ENCODE results near the gene LRRC61.
A peak's percentile ranks its signal among the peaks of the same experiment; 100 is the strongest.

LRRC61 gene

GRCh38 chr7:150377635-150378034 lies 54.5 kb downstream of the LRRC61 start:
- Histone ChIP-seq H3K27ac (ENCODE audit: low read length) (peak overlapping the region; percentile 94), H3K9me3 (ENCODE audit: control insufficient read depth, low read depth, low read length) (no peaks in the 10 kb centered on the region), H3K36me3 (ENCODE audit: control insufficient read depth, low read depth, low read length) (peaks cover 19% of the 10 kb centered on the region), H3K9ac (ENCODE audit: low read length) (peak overlapping the region; percentile 94), H3K4me1 (ENCODE audit: control insufficient read depth, low read depth, low read length) (peaks cover 47% of the 10 kb centered on the region), H3K4me3 (ENCODE audit: low read length) (peak overlapping the region; percentile 79), H3K27me3 (ENCODE audit: control insufficient read depth, insufficient read depth, low read length) (no peaks in the 10 kb centered on the region)

- Histone ChIP-seq H3K9me3 (ENCODE audit: control insufficient read depth, low read depth, low read length) (no peaks in the 10 kb centered on the region), H3K36me3 (ENCODE audit: control insufficient read depth, low read depth, low read length) (peaks cover 15% of the 10 kb centered on the region), H3K27ac (ENCODE audit: low read length) (peak overlapping the region; percentile 94), H3K4me1 (ENCODE audit: control insufficient read depth, low read depth, low read length) (peaks cover 53% of the 10 kb centered on the region), H3K4me3 (ENCODE audit: low read length) (peak overlapping the region; percentile 79), H3K9ac (ENCODE audit: low read length) (peak overlapping the region; percentile 94), H3K27me3 (ENCODE audit: control insufficient read depth, insufficient read depth, low read length) (no peaks in the 10 kb centered on the region)
Observed at GRCh38 chr7:150378115-150378852, 55.1 kb downstream of the LRRC61 start.

- Histone ChIP-seq H3K9ac (ENCODE audit: low read length) (peak within 1 kb of the TSS; percentile 94), H3K27ac (ENCODE audit: low read length) (peak within 1 kb of the TSS; percentile 94), H3K9me3 (ENCODE audit: control insufficient read depth, low read depth, low read length) (no peaks in the 10 kb centered on the region), H3K4me3 (ENCODE audit: low read length) (peak within 1 kb of the TSS; percentile 79), H3K4me1 (ENCODE audit: control insufficient read depth, low read depth, low read length) (peaks cover 52% of the 10 kb centered on the region), H3K27me3 (ENCODE audit: control insufficient read depth, insufficient read depth, low read length) (no peaks in the 10 kb centered on the region), H3K36me3 (ENCODE audit: control insufficient read depth, low read depth, low read length) (peaks cover 8% of the 10 kb centered on the region)
Observed at GRCh38 chr7:150378853-150379440, 55.8 kb downstream of the LRRC61 start, which contains the start of gene ZNF775. ZNF775 (plus strand) TSS chr7:150379330; CDS start chr7:150388471, 9,141 bp downstream.

- H3K27ac ChIP-seq (ENCODE audit: low read length): peak overlapping the region; percentile 70
- H3K4me1 ChIP-seq (ENCODE audit: control insufficient read depth, low read depth, low read length): peaks cover 52% of the 10 kb centered on the region
- H3K9me3 ChIP-seq (ENCODE audit: control insufficient read depth, low read depth, low read length): no peaks in the 10 kb centered on the region
- peak overlapping the region; percentile 77 for H3K9ac ChIP-seq (ENCODE audit: low read length)
- peak overlapping the region; percentile 79 for H3K4me3 ChIP-seq (ENCODE audit: low read length)
- H3K36me3 ChIP-seq (ENCODE audit: control insufficient read depth, low read depth, low read length): peaks cover 2% of the 10 kb centered on the region
- H3K27me3 ChIP-seq (ENCODE audit: control insufficient read depth, insufficient read depth, low read length): no peaks in the 10 kb centered on the region
Observed at GRCh38 chr7:150379441-150380379, 56.6 kb downstream of the LRRC61 start.

- H3K4me3 ChIP-seq (ENCODE audit: low read length): peak overlapping the region; percentile 79
- no peaks in the 10 kb centered on the region for H3K27me3 ChIP-seq (ENCODE audit: control insufficient read depth, insufficient read depth, low read length)
- no peaks in the 10 kb centered on the region for H3K9me3 ChIP-seq (ENCODE audit: control insufficient read depth, low read depth, low read length)
- peaks cover 60% of the 10 kb centered on the region for H3K4me1 ChIP-seq (ENCODE audit: control insufficient read depth, low read depth, low read length)
- H3K36me3 ChIP-seq (ENCODE audit: control insufficient read depth, low read depth, low read length): peaks cover 4% of the 10 kb centered on the region
- H3K9ac ChIP-seq (ENCODE audit: low read length): peak overlapping the region; percentile 77
- no peak overlapping the region for H3K27ac ChIP-seq (ENCODE audit: low read length)
Observed at GRCh38 chr7:150380463-150380862, 57.3 kb downstream of the LRRC61 start.

- Histone ChIP-seq H3K36me3 (ENCODE audit: control insufficient read depth, low read depth, low read length) (peaks cover 8% of the 10 kb centered on the region), H3K9me3 (ENCODE audit: control insufficient read depth, low read depth, low read length) (no peaks in the 10 kb centered on the region), H3K9ac (ENCODE audit: low read length) (no peak overlapping the region), H3K27me3 (ENCODE audit: control insufficient read depth, insufficient read depth, low read length) (no peaks in the 10 kb centered on the region), H3K27ac (ENCODE audit: low read length) (no peak overlapping the region), H3K4me3 (ENCODE audit: low read length) (peak overlapping the region; percentile 79), H3K4me1 (ENCODE audit: control insufficient read depth, low read depth, low read length) (peaks cover 62% of the 10 kb centered on the region)
Observed at GRCh38 chr7:150381096-150381495, 57.9 kb downstream of the LRRC61 start.

- Histone ChIP-seq H3K9me3 (ENCODE audit: control insufficient read depth, low read depth, low read length) (no peaks in the 10 kb centered on the region), H3K36me3 (ENCODE audit: control insufficient read depth, low read depth, low read length) (peaks cover 8% of the 10 kb centered on the region), H3K4me1 (ENCODE audit: control insufficient read depth, low read depth, low read length) (peaks cover 69% of the 10 kb centered on the region), H3K27me3 (ENCODE audit: control insufficient read depth, insufficient read depth, low read length) (no peaks in the 10 kb centered on the region), H3K4me3 (ENCODE audit: low read length) (no peak overlapping the region), H3K27ac (ENCODE audit: low read length) (no peak overlapping the region), H3K9ac (ENCODE audit: low read length) (no peak overlapping the region)
Observed at GRCh38 chr7:150381785-150382122, 58.6 kb downstream of the LRRC61 start.

GRCh38 chr7:150382123-150382843 lies 59.1 kb downstream of the LRRC61 start:
- Histone ChIP-seq H3K9me3 (ENCODE audit: control insufficient read depth, low read depth, low read length) (no peaks in the 10 kb centered on the region), H3K9ac (ENCODE audit: low read length) (no peak overlapping the region), H3K27me3 (ENCODE audit: control insufficient read depth, insufficient read depth, low read length) (no peaks in the 10 kb centered on the region), H3K4me1 (ENCODE audit: control insufficient read depth, low read depth, low read length) (peaks cover 64% of the 10 kb centered on the region), H3K36me3 (ENCODE audit: control insufficient read depth, low read depth, low read length) (peaks cover 8% of the 10 kb centered on the region), H3K4me3 (ENCODE audit: low read length) (no peak overlapping the region), H3K27ac (ENCODE audit: low read length) (peak overlapping the region; percentile 33)

GRCh38 chr7:150382844-150383225 lies 59.7 kb downstream of the LRRC61 start:
- Histone ChIP-seq H3K36me3 (ENCODE audit: control insufficient read depth, low read depth, low read length) (peaks cover 8% of the 10 kb centered on the region), H3K4me1 (ENCODE audit: control insufficient read depth, low read depth, low read length) (peaks cover 59% of the 10 kb centered on the region), H3K9ac (ENCODE audit: low read length) (peak overlapping the region; percentile 38)

GRCh38 chr7:150383710-150384397 lies 60.7 kb downstream of the LRRC61 start:
- H3K4me1 ChIP-seq (ENCODE audit: control insufficient read depth, low read depth, low read length): peaks cover 61% of the 10 kb centered on the region
- no peaks in the 10 kb centered on the region for H3K27me3 ChIP-seq (ENCODE audit: control insufficient read depth, insufficient read depth, low read length)
- H3K27ac ChIP-seq (ENCODE audit: low read length): peak overlapping the region; percentile 94
- peaks cover 12% of the 10 kb centered on the region for H3K36me3 ChIP-seq (ENCODE audit: control insufficient read depth, low read depth, low read length)
- peak overlapping the region; percentile 44 for H3K4me3 ChIP-seq (ENCODE audit: low read length)
- peak overlapping the region; percentile 78 for H3K9ac ChIP-seq (ENCODE audit: low read length)
- H3K9me3 ChIP-seq (ENCODE audit: control insufficient read depth, low read depth, low read length): no peaks in the 10 kb centered on the region

More at GRCh38 chr7:150382844-150383225, 59.7 kb downstream of the LRRC61 start:
- H3K4me3 ChIP-seq (ENCODE audit: low read length): peak overlapping the region; percentile 41
- no peaks in the 10 kb centered on the region for H3K27me3 ChIP-seq (ENCODE audit: control insufficient read depth, insufficient read depth, low read length)
- H3K9me3 ChIP-seq (ENCODE audit: control insufficient read depth, low read depth, low read length): no peaks in the 10 kb centered on the region
- H3K27ac ChIP-seq (ENCODE audit: low read length): peak overlapping the region; percentile 76

All from iPS-18a (cell line).